Body of pancreas (tissue), 4 donors: ENCODE data around the gene TRIM47. TPM values are rescaled to one million over a fixed set of nuclear protein-coding genes. Genes with fewer than 3 reads are reported as not detected.
A peak's percentile ranks its signal among the peaks of the same experiment; 100 is the strongest.
"Not testable (repeated sequence)": the region's sequence is repeated elsewhere in the genome, so short reads cannot be mapped to it uniquely, and the experiment has no call there.

Experiments
- ATAC-seq: fragments of 150-250 bp; one replicate; pipeline ENCODE4 v1.9.1; 2016
- DNase-seq, 4 donors: peaks; one replicate each; pipeline ENCODE4 v3.0.0-alpha.2; 2019
- H3K27ac ChIP-seq, 4 donors: fragments of 200-600 bp; sonication (generic); 1 replicate in 3 of 4; 2 replicates in 1 of 4; pipeline versions ENCODE4 v1.5.1 to v1.6.1; 2016 to 2019; ENCODE audit warnings: mild to moderate bottlenecking in 1 of 4, mixed read lengths in 1 of 4, moderate library complexity in 1 of 4
- H3K27me3 ChIP-seq, 2 donors: fragments of 200-600 bp; sonication (generic); one replicate each; pipeline ENCODE4 v1.6.0; 2016; ENCODE audit warnings: mild to moderate bottlenecking in 1 of 2
- H3K36me3 ChIP-seq, 2 donors: fragments of 200-600 bp; sonication (generic); replicated peaks in 1 of 2; 2 replicates each; pipeline ENCODE4 v1.5.1; 2016; ENCODE audit warnings: low read depth in 2 of 2; ENCODE audit not compliant: insufficient read depth in 1 of 2
- H3K4me1 ChIP-seq: fragments of 200-600 bp; sonication (generic); one replicate; pipeline ENCODE4 v1.6.0; 2016
- H3K4me3 ChIP-seq, 2 donors: fragments of 200-600 bp; sonication (generic); 1 replicate in 1 of 2; 2 replicates in 1 of 2; pipeline ENCODE4 v1.5.1; 2016 to 2019
- H3K9me3 ChIP-seq, 3 donors: fragments of 200-600 bp; sonication (generic); 1 replicate in 2 of 3; 2 replicates in 1 of 3; pipeline ENCODE4 v1.5.1; 2016
- CTCF ChIP-seq, 7 experiments: fragments of 450-650 bp in 4 of 7; fragments of 200-600 bp in 3 of 7; sonication (generic) in 3 of 7; IDR thresholded peaks; one replicate each; pipeline ENCODE4 v1.5.1; 2016 to 2019; ENCODE audit warnings: antibody characterized with exemption in 7 of 7
- POLR2A ChIP-seq, 3 donors: fragments of 450-650 bp; IDR thresholded peaks; one replicate each; pipeline ENCODE4 v1.6.1; 2016; ENCODE audit warnings: antibody characterized with exemption in 3 of 3, mild to moderate bottlenecking in 2 of 3
- WGBS, 2 donors: methylation state at CpG; one replicate each; pipeline ENCODE4 v1.1.5; 2017; 5-methylcytosine and 5-hydroxymethylcytosine counted together
- intact Hi-C: fragments of 100-400 bp; cut with DNase I; formaldehyde crosslinking; loops from one replicate; pipeline ENCODE4 v1.15.1; 2023
- total RNA-seq, 2 donors: library from RNA; depleted of rRNA; stranded (reverse); fragments of >200 nt; gene quantifications; one replicate each; pipeline ENCODE4 v1.1.0, GENCODE V29; 2016

Gene TRIM47
- total RNA-seq, 2 donors from 2014 or later = 39.6 to 41.8 TPM

GRCh38 chr17:75889454-75889853 is 11.1 kb upstream of the TRIM47 start:
- Histone ChIP-seq H3K36me3 (peaks cover 0 to 3% of the 10 kb centered on the region in 2 donors), H3K27ac (no peak overlapping the region), H3K4me3 (no peak overlapping the region), H3K4me1 (peaks cover 5% of the 10 kb centered on the region), H3K9me3 (no peaks in the 10 kb centered on the region), H3K27me3 (no peaks in the 10 kb centered on the region)
- no peak for ATAC-seq
- intact Hi-C loops = no loop called here
- no peak for DNase-seq
- TF ChIP-seq CTCF (IDR thresholded peaks at IDR 0.05) (no peak), POLR2A (IDR thresholded peaks at IDR 0.05) (no peak)
- WGBS, 2 donors = 84 to 93% methylated on average over 2 to 6 of the region's 6 CpGs

- H3K36me3 ChIP-seq = peaks cover 0 to 3% of the 10 kb centered on the region in 2 donors
- whole genome bisulfite sequencing, 2 donors = 87 to 94% methylated on average over 6 of the region's 6 CpGs
- no peaks in the 10 kb centered on the region for H3K4me1 ChIP-seq
- H3K27ac ChIP-seq = no peak overlapping the region
- no peak for TF ChIP-seq POLR2A (IDR thresholded peaks at IDR 0.05)
- no peaks in the 10 kb centered on the region for H3K27me3 ChIP-seq
- peak; percentile 11 for ATAC-seq
- intact Hi-C loops = no loop called here
- DNase-seq = no peak
- H3K9me3 ChIP-seq = no peaks in the 10 kb centered on the region
- no peak overlapping the region for H3K4me3 ChIP-seq
Measured at GRCh38 chr17:75888484-75888883, 10.1 kb upstream of the TRIM47 start.

GRCh38 chr17:75885860-75886259 is 7.5 kb upstream of the TRIM47 start:
- H3K27ac ChIP-seq, H3K4me1 ChIP-seq, intact Hi-C loops, H3K9me3 ChIP-seq, H3K4me3 ChIP-seq, DNase-seq, H3K36me3 ChIP-seq, ATAC-seq, H3K27me3 ChIP-seq: not testable (repeated sequence)
- WGBS, 2 donors = 81 to 90% methylated on average over 9 of the region's 9 CpGs

- Histone ChIP-seq H3K4me3 (no peak overlapping the region), H3K27me3 (no peaks in the 10 kb centered on the region), H3K27ac (no peak overlapping the region), H3K4me1 (no peaks in the 10 kb centered on the region), H3K9me3 (no peaks in the 10 kb centered on the region), H3K36me3 (peaks cover 0 to 2% of the 10 kb centered on the region in 2 donors)
- intact Hi-C loops = no loop called here
- ATAC-seq = no peak
- 70 to 74% methylated on average over 8 of the region's 8 CpGs for WGBS, 2 donors
- TF ChIP-seq POLR2A (IDR thresholded peaks at IDR 0.05) (no peak), CTCF (IDR thresholded peaks at IDR 0.05) (no peak)
- DNase-seq = no peak
Measured at GRCh38 chr17:75885431-75885830, 7.0 kb upstream of the TRIM47 start.

- intact Hi-C loops = no loop called here
- WGBS, 2 donors = 89 to 94% methylated on average over 13 to 15 of the region's 15 CpGs
- no peak for TF ChIP-seq POLR2A (IDR thresholded peaks at IDR 0.05)
- TF ChIP-seq CTCF (IDR thresholded peaks at IDR 0.05) = no peak
- DNase-seq = no peak
- H3K36me3 ChIP-seq = no peaks in the 10 kb centered on the region
- H3K9me3 ChIP-seq = no peaks in the 10 kb centered on the region
- H3K27me3 ChIP-seq = no peaks in the 10 kb centered on the region
- ATAC-seq = no peak
- no peak overlapping the region for H3K4me3 ChIP-seq
- H3K27ac ChIP-seq = no peak overlapping the region
- peaks cover 20% of the 10 kb centered on the region for H3K4me1 ChIP-seq
Measured at GRCh38 chr17:75881678-75882454, 3.5 kb upstream of the TRIM47 start.

- DNase-seq = no peak
- ATAC-seq = no peak
- 75 to 84% methylated on average over 7 of the region's 7 CpGs for WGBS, 2 donors
- Histone ChIP-seq H3K9me3 (no peaks in the 10 kb centered on the region), H3K4me3 (no peak overlapping the region), H3K4me1 (peaks cover 36% of the 10 kb centered on the region), H3K36me3 (no peaks in the 10 kb centered on the region), H3K27ac (no peak overlapping the region), H3K27me3 (no peaks in the 10 kb centered on the region)
- intact Hi-C loops = no loop called here
- TF ChIP-seq POLR2A (IDR thresholded peaks at IDR 0.05) (no peak), CTCF (IDR thresholded peaks at IDR 0.05) (no peak)
Measured at GRCh38 chr17:75880266-75880665, 1.9 kb upstream of the TRIM47 start.
